Nephron progenitor cell (in vitro differentiated cells): ENCODE measurements around the gene SAMD10.

Source experiments
- DNase-seq: peaks from one replicate; pipeline ENCODE4 v3.0.0; 2021
- H3K27ac Mint-ChIP-seq: 2 replicates; pipeline ENCODE4 v1.8.0; 2021; ENCODE audit warnings: mild to moderate bottlenecking, moderate library complexity, mixed read lengths
- H3K27me3 Mint-ChIP-seq: 2 replicates; pipeline ENCODE4 v1.8.0; 2021; ENCODE audit warnings: mild to moderate bottlenecking, low read depth, mixed read lengths; ENCODE audit not compliant: poor library complexity
- H3K36me3 Mint-ChIP-seq: 2 replicates; pipeline ENCODE4 v1.8.0; 2021; ENCODE audit warnings: low read depth, mixed read lengths
- H3K4me1 Mint-ChIP-seq: 2 replicates; pipeline ENCODE4 v1.8.0; 2021; ENCODE audit warnings: mixed read lengths
- H3K4me3 Mint-ChIP-seq: 2 replicates; pipeline ENCODE4 v1.8.0; 2021; ENCODE audit warnings: mild to moderate bottlenecking, moderate library complexity, mixed read lengths
- H3K9me3 Mint-ChIP-seq: 2 replicates; pipeline ENCODE4 v1.8.0; 2021; ENCODE audit warnings: mild to moderate bottlenecking, moderate library complexity, mixed read lengths
- CTCF ChIP-seq: fragments of 200-600 bp; sonication (generic); IDR thresholded peaks from 2 replicates; pipeline ENCODE4 v1.5.0; 2021; ENCODE audit warnings: antibody characterized with exemption

Gene SAMD10

GRCh38 chr20:63945031-63945658 is 34.3 kb downstream of the SAMD10 start:
- no peak overlapping the region for H3K4me3 Mint-ChIP-seq
- H3K27ac Mint-ChIP-seq: peak overlapping the region; percentile 75
- no peaks in the 10 kb centered on the region for H3K36me3 Mint-ChIP-seq
- TF ChIP-seq CTCF: no peak
- DNase-seq: no peak
- H3K27me3 Mint-ChIP-seq: no peaks in the 10 kb centered on the region
- peaks cover 34% of the 10 kb centered on the region for H3K4me1 Mint-ChIP-seq
- no peaks in the 10 kb centered on the region for H3K9me3 Mint-ChIP-seq

- H3K27ac Mint-ChIP-seq: no peak overlapping the region
- H3K9me3 Mint-ChIP-seq: no peaks in the 10 kb centered on the region
- DNase-seq: no peak
- H3K4me1 Mint-ChIP-seq: peaks cover 26% of the 10 kb centered on the region
- no peaks in the 10 kb centered on the region for H3K36me3 Mint-ChIP-seq
- TF ChIP-seq CTCF: no peak
- H3K4me3 Mint-ChIP-seq: no peak overlapping the region
- no peaks in the 10 kb centered on the region for H3K27me3 Mint-ChIP-seq
Observed at GRCh38 chr20:63944078-63944941, 35.1 kb downstream of the SAMD10 start.

- TF ChIP-seq CTCF: no peak
- Mint-ChIP-seq H3K4me3 (no peak overlapping the region), H3K27ac (no peak overlapping the region), H3K9me3 (no peaks in the 10 kb centered on the region), H3K27me3 (no peaks in the 10 kb centered on the region), H3K36me3 (no peaks in the 10 kb centered on the region), H3K4me1 (peaks cover 20% of the 10 kb centered on the region)
- DNase-seq: no peak
Observed at GRCh38 chr20:63943808-63944077, 35.7 kb downstream of the SAMD10 start.

- no peaks in the 10 kb centered on the region for H3K36me3 Mint-ChIP-seq
- no peak overlapping the region for H3K4me3 Mint-ChIP-seq
- no peak for TF ChIP-seq CTCF
- H3K9me3 Mint-ChIP-seq: no peaks in the 10 kb centered on the region
- H3K4me1 Mint-ChIP-seq: peaks cover 15% of the 10 kb centered on the region
- no peak overlapping the region for H3K27ac Mint-ChIP-seq
- no peaks in the 10 kb centered on the region for H3K27me3 Mint-ChIP-seq
- no peak for DNase-seq
Observed at GRCh38 chr20:63942969-63943807, 36.3 kb downstream of the SAMD10 start.

GRCh38 chr20:63942250-63942951 is 37.0 kb downstream of the SAMD10 start:
- peak overlapping the region; percentile 69 for H3K4me3 Mint-ChIP-seq
- no peak for TF ChIP-seq CTCF
- no peaks in the 10 kb centered on the region for H3K9me3 Mint-ChIP-seq
- H3K36me3 Mint-ChIP-seq: peaks cover 7% of the 10 kb centered on the region
- H3K27ac Mint-ChIP-seq: no peak overlapping the region
- H3K27me3 Mint-ChIP-seq: no peaks in the 10 kb centered on the region
- peak; percentile 63 for DNase-seq
- H3K4me1 Mint-ChIP-seq: peaks cover 12% of the 10 kb centered on the region
